Omental fat pad (tissue), 4 donors: Measurements from ENCODE around the gene PIGH. TPM values are rescaled to one million over a fixed set of nuclear protein-coding genes. Genes with fewer than 3 reads are reported as not detected.

Source experiments
- ATAC-seq: fragments of 150-250 bp; one replicate; pipeline ENCODE4 v1.9.1; 2016; ENCODE audit warnings: mild to moderate bottlenecking, moderate library complexity; ENCODE audit not compliant: low FRiP score
- DNase-seq: peaks from one replicate; pipeline ENCODE4 v3.0.0-alpha.2; 2019; ENCODE audit warnings: low spot score
- CTCF ChIP-seq, 3 donors: fragments of 450-650 bp; IDR thresholded peaks; one replicate each; pipeline ENCODE4 v1.5.1; 2016 to 2017; ENCODE audit warnings: antibody characterized with exemption in 3 of 3, mild to moderate bottlenecking in 3 of 3, moderate library complexity in 2 of 3
- total RNA-seq, 4 donors: library from RNA; depleted of rRNA; stranded (reverse); fragments of >200 nt; gene quantifications; one replicate each; pipeline ENCODE4 v1.1.0, GENCODE V29; 2016

PIGH gene
- total RNA-seq, 4 donors from 2014 or later: 16.0 to 27.7 (median 24.9) TPM

DNA sequence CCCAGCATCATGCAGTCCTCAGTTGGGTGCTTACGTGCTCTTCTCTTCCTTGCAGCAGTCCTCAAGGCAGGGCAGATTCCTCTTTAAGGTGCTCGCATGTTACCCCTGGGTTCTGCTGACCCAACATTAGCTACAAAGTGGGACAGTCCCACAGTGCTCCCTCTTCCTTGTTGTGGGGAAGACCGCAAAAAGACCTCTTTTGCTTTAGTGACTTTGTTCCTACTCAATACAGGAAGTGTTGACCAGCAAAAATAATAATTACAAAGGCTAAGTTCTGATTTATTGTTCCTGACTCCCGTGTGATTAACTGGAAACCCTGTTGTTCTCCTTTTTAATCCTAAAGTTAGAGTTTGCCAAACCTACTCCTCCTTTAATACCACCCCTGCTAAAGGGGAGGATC lies 13.7 kb downstream of the PIGH start:
- DNase-seq: no peak
- no peak for ATAC-seq
- no peak for TF ChIP-seq CTCF (IDR thresholded peaks at IDR 0.05)

DNA sequence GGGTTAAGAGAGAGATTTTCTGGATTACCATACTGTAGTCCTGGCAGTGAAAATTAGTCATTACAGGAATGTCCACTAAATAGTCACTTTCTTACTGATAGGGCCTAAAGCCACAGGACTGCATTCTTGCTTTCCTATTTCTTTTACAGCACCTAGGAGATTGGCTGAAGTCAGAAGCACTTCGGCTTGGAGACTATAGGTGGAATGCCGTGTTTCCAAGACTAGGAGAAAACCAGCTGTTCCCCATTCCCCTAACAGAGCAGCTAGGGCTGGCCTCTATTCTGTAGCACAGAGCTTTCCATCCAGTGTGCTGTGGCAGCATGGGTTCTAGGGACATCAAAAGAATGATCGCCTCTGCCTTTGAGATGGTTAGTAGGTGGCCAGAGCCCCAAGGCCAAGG lies 15.1 kb downstream of the PIGH start:
- no peak for DNase-seq
- no peak for ATAC-seq
- no peak for TF ChIP-seq CTCF (IDR thresholded peaks at IDR 0.05)

DNA sequence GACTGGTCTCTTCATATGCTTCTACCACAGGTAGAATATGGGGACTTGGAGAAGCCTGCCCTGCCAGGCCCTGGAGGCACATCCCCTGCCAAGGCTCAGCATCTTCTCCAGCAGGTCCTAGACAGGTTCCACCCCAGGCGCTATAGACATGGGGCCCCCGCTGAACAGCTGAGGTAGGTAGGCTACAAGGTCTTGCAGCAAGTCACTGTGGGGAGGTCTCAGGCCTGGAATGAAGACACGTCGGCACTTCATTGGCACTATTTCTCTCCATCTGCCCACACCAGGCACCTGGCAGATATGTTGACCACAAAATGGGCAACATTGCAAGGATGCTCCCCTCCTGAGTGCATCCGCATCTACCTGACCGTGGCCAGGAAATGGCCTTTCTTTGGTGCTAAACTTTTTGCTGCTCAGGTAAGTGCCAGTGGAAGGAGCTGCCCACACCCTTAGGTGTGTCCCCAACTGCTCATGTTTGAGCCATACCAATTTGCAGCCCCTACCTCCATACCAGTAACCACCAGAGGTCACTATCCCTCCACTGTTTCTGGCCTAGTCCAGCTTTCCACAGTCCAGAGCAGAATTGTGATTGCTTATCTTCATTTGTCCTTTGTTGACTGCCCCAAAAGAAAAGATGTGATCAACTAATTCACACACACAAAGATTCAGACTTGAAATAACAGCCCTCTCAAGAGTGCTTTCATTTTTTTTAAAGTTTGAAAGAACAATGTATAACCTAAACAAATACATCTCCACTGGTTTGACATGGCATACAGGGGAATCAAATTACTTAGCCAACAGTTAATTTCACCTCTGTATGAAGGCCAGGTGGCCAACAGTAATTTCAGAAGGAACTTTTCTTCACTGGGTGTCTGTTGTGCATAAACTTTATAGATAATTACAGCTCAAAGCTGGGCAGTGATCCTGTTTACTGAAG lies 16.1 kb downstream of the PIGH start:
- peak in 1 of 3 donors; percentile 4 for TF ChIP-seq CTCF (IDR thresholded peaks at IDR 0.05)
- DNase-seq (no peak), ATAC-seq (no peak)

GRCh38 chr14:67582061-67582460 lies 18.0 kb downstream of the PIGH start:
- DNase-seq (no peak), ATAC-seq (no peak)
- TF ChIP-seq CTCF (IDR thresholded peaks at IDR 0.05): no peak

DNA sequence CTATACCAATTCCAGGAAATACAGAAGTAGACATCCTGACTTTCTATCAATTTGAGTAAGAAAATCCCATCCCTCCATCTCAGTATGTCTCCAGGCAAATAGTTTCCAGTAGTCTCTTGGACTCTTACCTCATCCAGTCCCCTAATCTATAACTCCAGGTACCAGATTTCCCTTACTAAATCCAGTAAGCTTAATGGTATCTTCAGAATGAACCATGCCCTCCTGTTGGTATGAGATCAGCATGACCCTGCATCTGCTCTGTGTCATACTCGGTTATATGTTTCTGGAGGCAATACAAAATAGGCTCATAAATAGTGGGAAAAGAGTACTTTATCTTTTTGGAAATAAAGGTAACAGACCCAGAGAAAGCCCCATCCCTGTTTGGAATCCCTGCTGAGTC lies 18.4 kb downstream of the PIGH start:
- TF ChIP-seq CTCF (IDR thresholded peaks at IDR 0.05): no peak
- ATAC-seq: no peak
- no peak for DNase-seq

GRCh38 chr14:67580336-67581171 lies 19.5 kb downstream of the PIGH start:
- no peak for ATAC-seq
- TF ChIP-seq CTCF (IDR thresholded peaks at IDR 0.05): no peak
- DNase-seq: no peak
